Stomach (tissue), 9 donors: Measurements from ENCODE around the gene GPS1. TPM values are rescaled to one million over a fixed set of nuclear protein-coding genes. Genes with fewer than 3 reads are reported as not detected.

Experiments used
- DNase-seq, 2 donors: peaks; one replicate each; pipeline versions ENCODE4 v3.0.0 to v3.0.0-alpha.2; 2013 to 2019
- H3K27ac ChIP-seq, 5 donors: fragments of 200-600 bp in 4 of 5; sonication (generic) in 4 of 5; one replicate each; pipeline ENCODE4 v1.5.1; 2013 to 2019; ENCODE audit warnings: mild to moderate bottlenecking in 1 of 5, moderate library complexity in 1 of 5
- H3K27me3 ChIP-seq, 3 donors: fragments of 200-600 bp; sonication (generic); one replicate each; pipeline ENCODE4 v1.5.1; 2017 to 2019; ENCODE audit warnings: mixed run types in 1 of 3
- H3K36me3 ChIP-seq, 4 donors: fragments of 200-600 bp; sonication (generic); 1 replicate in 3 of 4; 2 replicates in 1 of 4; pipeline ENCODE4 v1.5.1; 2016 to 2019
- H3K4me1 ChIP-seq, 4 donors: fragments of 200-600 bp; sonication (generic); one replicate each; pipeline ENCODE4 v1.5.1; 2016 to 2019
- H3K4me3 ChIP-seq, 4 donors: fragments of 200-600 bp; sonication (generic) in 3 of 4; one replicate each; pipeline ENCODE4 v1.5.1; 2016 to 2019; ENCODE audit warnings: mild to moderate bottlenecking in 1 of 4
- H3K9me3 ChIP-seq, 4 donors: fragments of 200-600 bp; sonication (generic); one replicate each; pipeline ENCODE4 v1.5.1; 2016 to 2019
- CTCF ChIP-seq, 7 experiments: fragments of 450-650 bp in 4 of 7; fragments of 200-600 bp in 3 of 7; sonication (generic) in 3 of 7; IDR thresholded peaks; one replicate each; pipeline ENCODE4 v1.5.1; 2016 to 2019; ENCODE audit warnings: antibody characterized with exemption in 7 of 7, control low read depth in 2 of 7, mild to moderate bottlenecking in 1 of 7
- EP300 ChIP-seq: sonication (generic); formaldehyde crosslinking; IDR thresholded peaks from one replicate; pipeline ENCODE4 v1.6.1; 2017; ENCODE audit warnings: antibody characterized with exemption
- POLR2A ChIP-seq, 4 donors: fragments of 450-650 bp; IDR thresholded peaks; one replicate each; pipeline ENCODE4 v1.6.1; 2016; ENCODE audit warnings: antibody characterized with exemption in 4 of 4, control low read depth in 2 of 4, mild to moderate bottlenecking in 1 of 4, moderate library complexity in 1 of 4
- POLR2AphosphoS5 ChIP-seq, 3 donors: sonication (generic); formaldehyde crosslinking; IDR thresholded peaks; one replicate each; pipeline ENCODE4 v1.6.1; 2016; ENCODE audit warnings: antibody characterized with exemption in 3 of 3
- WGBS, 5 donors: extraction: QIAGEN DNeasy Blood & Tissue Kit in 3 of 5; methylation state at CpG; one replicate each; pipeline versions ENCODE4 v1.1.5 to v1.1.7; 2013 to 2018; 5-methylcytosine and 5-hydroxymethylcytosine counted together
- intact Hi-C: fragments of 100-400 bp; cut with DNase I; formaldehyde crosslinking; loops from one replicate; pipeline ENCODE4 v1.15.1; 2023; ENCODE audit warnings: low total_unique reads
- polyA plus RNA-seq, 3 donors: library from polyadenylated mRNA; stranded (reverse); fragments of 200-250 nt; gene quantifications; one replicate each; pipeline ENCODE4 v1.2.3, GENCODE V29; 2013
- total RNA-seq, 5 donors: library from RNA; depleted of rRNA; stranded (reverse); fragments of >200 nt; gene quantifications; one replicate each; pipeline versions ENCODE4 v1.1.0 to v1.2.3, GENCODE V29; 2014 to 2016
- donor health status: healthy with polysubstance abuse.
- donor health status: Bipolar disorder and iron deficiency.
- donor health status: healthy.

The GPS1 gene
- total and polyA plus RNA-seq, 8 donors, result 28.0 to 329 (median 101) TPM

GRCh38 chr17:82033359-82034085 is 18.2 kb upstream of the GPS1 start:
- WGBS, 5 donors, result 81 to 92% (median 89%) methylated on average over 17 to 38 of the region's 38 CpGs
- no peak overlapping the region for H3K4me3 ChIP-seq
- no peak for TF ChIP-seq POLR2A (IDR thresholded peaks at IDR 0.05)
- no peak for TF ChIP-seq EP300
- intact Hi-C loops, result no loop called here
- H3K36me3 ChIP-seq, result peaks cover 0 to 15% (median 7%) of the 10 kb centered on the region in 4 donors
- H3K4me1 ChIP-seq, result peaks cover 32 to 63% (median 55%) of the 10 kb centered on the region in 4 donors
- H3K27me3 ChIP-seq, result peaks cover 0 to 14% (median 8%) of the 10 kb centered on the region in 3 donors
- DNase-seq, result no peak
- no peak overlapping the region for H3K27ac ChIP-seq
- no peaks in the 10 kb centered on the region for H3K9me3 ChIP-seq

- no peak overlapping the region for H3K27ac ChIP-seq
- 55 to 77% (median 70%) methylated on average over 23 of the region's 23 CpGs for WGBS, 5 donors
These were observed 17.2 kb upstream of the GPS1 start for GRCh38 chr17:82034371-82035011.

GRCh38 chr17:82035488-82035887 is 16.2 kb upstream of the GPS1 start:
- intact Hi-C loops, result no loop called here
- Histone ChIP-seq H3K27ac (no peak overlapping the region), H3K4me3 (peak overlapping the region in 1 of 4 donors; percentile 87), H3K9me3 (no peaks in the 10 kb centered on the region), H3K27me3 (peaks cover 0 to 14% (median 8%) of the 10 kb centered on the region in 3 donors), H3K4me1 (peaks cover 26 to 65% (median 55%) of the 10 kb centered on the region in 4 donors), H3K36me3 (peaks cover 0 to 15% (median 6%) of the 10 kb centered on the region in 4 donors)
- WGBS, 5 donors, result 84 to 92% (median 90%) methylated on average over 8 of the region's 8 CpGs
- DNase-seq, result no peak
- TF ChIP-seq POLR2A (IDR thresholded peaks at IDR 0.05), result no peak
- no peak for TF ChIP-seq EP300
- TF ChIP-seq POLR2AphosphoS5 (IDR thresholded peaks at IDR 0.05), result no peak
- TF ChIP-seq CTCF (IDR thresholded peaks at IDR 0.05), result no peak

More at GRCh38 chr17:82034371-82035011, 17.2 kb upstream of the GPS1 start:
- no peaks in the 10 kb centered on the region for H3K9me3 ChIP-seq
- peaks cover 0 to 14% (median 8%) of the 10 kb centered on the region in 3 donors for H3K27me3 ChIP-seq
- TF ChIP-seq POLR2A (IDR thresholded peaks at IDR 0.05), result no peak
- no peak for TF ChIP-seq EP300
- TF ChIP-seq POLR2AphosphoS5 (IDR thresholded peaks at IDR 0.05), result no peak
- TF ChIP-seq CTCF (IDR thresholded peaks at IDR 0.05), result no peak
- H3K36me3 ChIP-seq, result peaks cover 0 to 15% (median 6%) of the 10 kb centered on the region in 4 donors
- intact Hi-C loops, result no loop called here
- no peak overlapping the region for H3K4me3 ChIP-seq
- peaks cover 32 to 67% (median 60%) of the 10 kb centered on the region in 4 donors for H3K4me1 ChIP-seq
- DNase-seq, result no peak

GRCh38 chr17:82035956-82036633 is 15.6 kb upstream of the GPS1 start:
- no peaks in the 10 kb centered on the region for H3K9me3 ChIP-seq
- intact Hi-C loops, result no loop called here
- peaks cover 0 to 14% (median 8%) of the 10 kb centered on the region in 3 donors for H3K27me3 ChIP-seq
- no peak for TF ChIP-seq POLR2A (IDR thresholded peaks at IDR 0.05)
- TF ChIP-seq CTCF (IDR thresholded peaks at IDR 0.05), result no peak
- no peak for TF ChIP-seq POLR2AphosphoS5 (IDR thresholded peaks at IDR 0.05)
- TF ChIP-seq EP300, result no peak
- H3K4me1 ChIP-seq, result peaks cover 22 to 58% (median 49%) of the 10 kb centered on the region in 4 donors
- DNase-seq, result no peak
- peak overlapping the region; percentile 91 to 97 (median 96) for H3K27ac ChIP-seq
- peak overlapping the region; percentile 67 to 87 (median 70) for H3K4me3 ChIP-seq
- peaks cover 0 to 15% (median 6%) of the 10 kb centered on the region in 4 donors for H3K36me3 ChIP-seq
- WGBS, 5 donors, result 61 to 82% (median 69%) methylated on average over 9 to 20 of the region's 20 CpGs
